ENCODE data around the gene THOP1. TPM values are rescaled to one million over a fixed set of nuclear protein-coding genes. Genes with fewer than 3 reads are reported as not detected.
A peak's percentile ranks its signal among the peaks of the same experiment; 100 is the strongest.

Gene THOP1
- total RNA-seq, 1 experiment from 2014 or later, result 299 TPM

DNA sequence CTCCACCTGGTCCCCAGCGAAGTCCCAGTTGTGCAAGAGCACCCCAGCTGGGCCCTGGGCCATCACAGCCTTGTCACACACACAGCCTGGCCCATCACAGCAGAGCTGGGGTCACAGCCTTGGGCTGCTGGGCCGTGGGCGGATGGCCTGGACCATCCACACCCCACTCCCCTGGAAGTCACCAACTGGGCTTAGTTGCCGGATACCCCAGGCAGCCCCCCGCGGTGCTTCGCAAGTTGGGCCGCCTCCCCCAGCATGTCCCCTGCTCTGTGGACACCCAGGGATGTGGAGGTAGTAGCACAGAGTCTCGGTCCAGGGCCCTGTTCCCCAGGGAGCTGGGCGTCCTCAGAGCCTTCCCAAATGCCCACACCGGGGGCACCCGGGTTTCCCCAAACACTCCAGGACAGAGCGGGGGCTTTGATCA lies 29.9 kb downstream of the THOP1 start:
- no peak for DNase-seq (ENCODE audit: low read depth)

DNA sequence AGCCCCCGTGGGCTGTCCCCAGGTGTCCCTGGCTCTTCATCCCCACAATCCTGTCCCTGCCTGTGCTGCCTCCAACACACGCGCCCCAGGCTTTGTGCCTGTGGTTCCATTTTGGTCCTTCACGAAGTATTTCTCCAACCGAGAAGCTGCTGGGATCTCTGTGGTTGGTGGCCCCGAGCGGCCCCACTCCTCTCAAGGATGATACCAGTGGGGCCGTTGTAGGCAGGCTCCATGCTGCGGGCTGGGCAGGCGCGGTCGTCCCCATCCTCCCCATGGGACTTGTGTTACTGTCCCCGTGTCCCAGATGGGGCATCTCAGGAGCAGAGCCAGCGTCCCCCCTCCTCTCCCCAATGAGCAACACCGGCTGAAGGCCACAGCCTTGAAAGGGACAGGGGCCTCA lies 30.6 kb downstream of the THOP1 start:
- DNase-seq (ENCODE audit: low read depth), result no peak

DNA sequence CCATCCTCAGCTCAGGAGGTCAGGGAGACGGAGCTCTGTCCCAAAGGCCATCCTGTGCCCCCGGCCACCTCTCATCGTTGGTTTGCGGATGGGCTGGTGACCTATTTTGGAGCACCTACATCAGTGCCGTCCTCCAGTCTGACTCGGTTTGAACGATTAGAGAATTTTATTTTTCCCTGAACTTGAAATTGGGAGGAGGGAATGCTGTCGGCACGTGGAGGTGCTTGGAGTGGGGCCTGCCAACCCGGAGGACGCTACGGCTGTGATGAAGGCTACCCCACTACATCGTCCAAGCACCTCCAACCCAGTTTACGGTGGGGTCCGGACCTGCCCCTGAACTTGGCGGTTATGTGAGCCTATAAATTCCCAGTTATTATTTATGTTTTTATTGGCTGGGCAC lies 31.3 kb downstream of the THOP1 start:
- no peak for DNase-seq (ENCODE audit: low read depth)

DNA sequence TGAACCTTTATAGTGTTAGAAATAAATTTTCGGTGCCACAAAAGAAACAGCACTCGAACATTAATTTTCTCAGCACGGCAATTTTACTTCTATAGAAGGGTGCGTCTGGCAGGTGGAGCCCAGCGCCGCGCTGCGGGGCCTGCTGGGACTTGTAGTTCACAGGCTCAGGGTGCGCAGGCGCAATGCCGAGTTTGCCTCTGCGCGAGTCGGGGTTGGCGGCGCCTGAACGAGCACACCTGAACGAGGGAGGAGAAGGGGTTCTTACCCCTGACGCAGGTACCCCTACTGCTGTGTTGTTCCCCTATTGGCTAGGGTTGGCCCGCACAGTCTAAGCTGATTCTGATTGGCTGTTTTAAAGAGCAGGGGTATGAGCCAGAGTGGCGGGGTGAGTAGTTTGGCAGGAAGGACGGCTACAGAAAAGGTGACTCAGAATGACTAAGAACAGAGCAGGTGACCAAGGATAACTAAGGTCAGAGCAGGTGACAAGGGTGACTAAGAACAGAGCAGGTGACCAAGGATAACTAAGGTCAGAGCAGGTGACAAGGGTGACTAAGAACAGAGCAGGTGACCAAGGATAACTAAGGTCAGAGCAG lies 32.0 kb downstream of the THOP1 start:
- peak; percentile 37 for DNase-seq (ENCODE audit: low read depth)

DNA sequence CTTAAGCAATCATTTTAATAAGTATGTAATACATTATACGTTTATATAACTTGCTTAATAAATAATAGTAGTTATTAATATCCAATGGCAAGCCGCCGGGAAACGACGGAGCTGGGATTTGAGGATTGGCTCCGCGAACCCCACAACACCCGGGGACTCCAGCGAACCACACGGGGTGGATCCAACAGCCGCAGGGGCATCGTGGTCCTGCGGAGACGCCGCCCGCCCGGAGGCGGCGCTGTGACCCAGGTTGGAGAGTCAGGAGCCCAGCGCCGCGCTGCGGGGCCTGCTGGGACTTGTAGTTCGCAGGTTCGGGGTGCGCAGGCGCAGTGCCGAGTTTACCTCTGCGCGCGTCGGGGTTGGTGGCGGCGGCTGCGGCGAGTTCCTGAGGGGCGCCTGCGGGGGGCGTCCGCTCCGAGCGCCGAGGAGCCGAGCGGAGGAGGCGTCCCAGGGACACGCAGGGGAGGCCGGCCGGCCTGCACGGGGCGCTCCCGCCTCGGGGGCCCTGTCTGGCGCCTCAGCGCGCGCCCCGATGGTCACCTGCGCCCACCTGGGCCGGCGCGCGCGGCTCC lies 34.3 kb downstream of the THOP1 start, which contains the start of gene ZNF554:
Gene ZNF554 (plus strand): TSS at position 329 of the 572 bp plus-strand sequence. CDS start 204 bp downstream, at position 533.
- peak; percentile 91 for DNase-seq (ENCODE audit: low read depth)

DNA sequence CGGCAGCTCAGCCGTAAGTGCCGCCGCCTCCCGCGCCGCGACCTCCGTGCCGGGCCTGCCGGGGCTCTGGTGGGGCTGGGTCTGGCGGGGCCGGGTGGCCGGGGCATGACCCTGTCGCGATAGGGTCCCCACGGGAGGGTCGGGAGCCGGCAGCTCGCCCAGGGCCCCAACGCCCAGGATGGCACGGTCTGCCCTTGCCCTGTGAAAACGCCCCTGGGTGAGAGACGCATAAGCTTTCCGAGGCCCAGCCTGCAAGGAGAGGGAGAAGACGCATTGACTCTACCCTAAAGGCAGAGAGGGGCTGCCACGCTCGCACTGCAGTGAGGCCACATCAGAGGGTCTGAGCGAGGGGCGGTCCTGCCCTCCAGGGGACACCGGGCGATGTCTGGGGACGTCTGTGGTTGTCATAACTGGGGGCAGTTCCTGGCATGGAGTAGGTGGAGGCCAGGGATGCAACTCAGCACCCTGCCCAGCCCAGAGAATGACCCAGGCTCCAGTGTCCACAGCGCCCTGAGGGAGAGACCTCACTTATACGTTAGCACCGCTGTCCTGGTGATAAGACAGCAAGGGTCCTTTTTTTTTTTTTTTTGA lies 34.9 kb downstream of the THOP1 start:
- no peak for DNase-seq (ENCODE audit: low read depth)

DNA sequence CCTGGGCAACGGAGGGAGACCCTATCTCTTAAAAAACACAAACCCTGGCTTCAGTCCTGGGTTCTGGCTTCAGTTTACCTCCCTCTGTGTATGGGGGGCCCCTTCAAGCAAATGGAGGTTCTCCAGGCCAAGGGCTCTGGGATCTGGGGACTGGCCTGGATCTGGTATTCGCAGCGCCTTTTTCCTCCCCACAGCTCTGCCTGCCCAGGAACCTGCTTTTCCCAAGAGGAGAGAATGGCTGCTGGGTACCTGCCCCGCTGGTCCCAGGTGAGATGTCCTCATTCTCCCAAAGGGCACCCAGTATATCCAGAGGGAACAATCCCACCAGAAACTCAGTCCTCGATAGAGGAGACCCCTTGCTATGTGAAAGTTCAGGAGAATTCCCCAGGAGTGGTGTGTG lies 37.5 kb downstream of the THOP1 start:
- DNase-seq (ENCODE audit: low read depth), result no peak

DNA sequence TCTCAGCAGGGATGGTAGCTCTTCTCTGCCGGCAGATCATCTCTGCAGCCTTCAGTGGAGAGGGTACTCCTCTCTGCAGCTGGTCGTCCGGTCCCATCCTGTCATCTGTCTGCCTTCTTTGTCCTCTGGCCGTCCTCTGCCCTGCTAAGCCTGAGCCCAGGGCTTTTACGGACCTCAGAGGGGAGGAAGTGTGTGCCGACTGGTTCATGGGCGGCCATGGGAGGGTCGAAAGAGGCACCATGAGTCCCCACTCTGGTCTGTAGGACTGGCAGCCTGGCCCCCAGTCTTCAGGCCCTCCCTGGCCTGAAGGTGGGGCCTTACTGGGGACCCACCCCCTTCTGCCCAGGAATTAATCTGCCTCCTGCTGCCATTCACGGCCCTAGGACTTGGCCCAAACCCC lies 38.3 kb downstream of the THOP1 start:
- DNase-seq (ENCODE audit: low read depth), result no peak

DNA sequence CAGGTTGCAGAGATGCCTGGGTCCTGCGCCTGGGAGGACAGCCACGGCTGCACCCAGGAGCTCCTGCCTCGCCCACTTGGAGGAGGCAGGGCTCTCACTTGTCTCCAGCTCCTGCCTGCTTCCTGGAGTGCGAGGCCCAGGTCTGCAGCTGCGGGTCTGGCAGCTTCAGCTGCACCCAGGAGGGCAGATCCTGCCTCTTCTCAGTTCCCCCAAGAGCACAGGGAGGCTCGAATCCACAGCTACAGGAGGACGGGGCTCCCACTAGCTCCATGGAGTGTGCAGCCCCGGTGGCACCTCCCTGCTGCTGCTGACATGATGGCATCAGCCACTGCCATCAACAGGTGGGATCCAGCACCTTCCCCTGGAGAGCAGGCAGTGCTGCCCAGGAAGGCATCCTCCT lies 38.8 kb downstream of the THOP1 start:
- no peak for DNase-seq (ENCODE audit: low read depth)

DNA sequence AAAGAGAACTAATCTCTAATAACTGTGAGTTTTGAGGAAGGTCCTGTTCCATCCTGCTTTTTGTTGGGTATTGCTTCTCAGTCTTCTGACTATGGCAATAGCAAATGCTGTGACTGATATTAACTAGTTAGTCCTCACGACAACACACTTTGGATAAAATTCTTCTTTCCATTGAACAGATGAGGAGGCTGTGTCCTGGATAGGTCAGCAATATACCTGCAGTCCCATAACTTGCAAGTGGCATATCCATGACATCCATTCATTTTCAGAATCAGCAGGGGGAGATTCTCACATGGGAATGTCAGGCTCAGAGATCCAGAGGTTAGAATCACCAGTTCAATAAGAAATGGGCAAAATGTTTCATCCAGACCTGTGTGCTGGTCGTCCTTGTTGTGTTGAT lies 41.7 kb downstream of the THOP1 start:
- DNase-seq (ENCODE audit: low read depth), result no peak

DNA sequence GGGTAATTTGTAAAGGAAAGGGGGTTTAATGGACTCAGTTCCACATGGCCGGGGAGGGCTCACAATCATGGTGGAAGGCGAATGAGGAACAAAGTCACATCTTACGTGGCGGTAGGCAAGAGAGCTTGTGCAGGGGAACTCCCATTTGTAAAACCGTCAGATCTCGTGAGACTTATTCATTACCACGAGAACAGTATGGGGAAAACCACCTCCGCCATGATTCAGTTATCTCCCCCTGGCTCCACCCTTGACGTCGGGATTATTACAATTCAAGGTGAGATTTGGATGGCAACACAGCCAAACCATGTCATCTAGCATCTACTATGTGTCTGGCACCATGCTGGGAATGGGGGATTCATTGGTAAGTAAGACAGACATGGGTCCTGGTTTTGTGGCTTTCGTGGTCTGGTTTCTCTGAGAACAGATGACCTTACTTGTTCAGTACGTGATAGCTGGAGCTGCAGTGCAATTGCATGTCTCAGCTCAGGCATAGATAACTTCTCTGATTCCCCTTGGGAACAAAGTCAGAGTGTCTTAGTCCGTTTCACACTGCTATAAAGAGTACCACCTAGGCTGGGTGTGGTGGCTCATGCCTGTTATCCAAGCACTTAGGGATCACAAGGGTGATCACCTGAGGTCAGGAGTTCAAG lies 42.7 kb downstream of the THOP1 start:
- no peak for DNase-seq (ENCODE audit: low read depth)

DNA sequence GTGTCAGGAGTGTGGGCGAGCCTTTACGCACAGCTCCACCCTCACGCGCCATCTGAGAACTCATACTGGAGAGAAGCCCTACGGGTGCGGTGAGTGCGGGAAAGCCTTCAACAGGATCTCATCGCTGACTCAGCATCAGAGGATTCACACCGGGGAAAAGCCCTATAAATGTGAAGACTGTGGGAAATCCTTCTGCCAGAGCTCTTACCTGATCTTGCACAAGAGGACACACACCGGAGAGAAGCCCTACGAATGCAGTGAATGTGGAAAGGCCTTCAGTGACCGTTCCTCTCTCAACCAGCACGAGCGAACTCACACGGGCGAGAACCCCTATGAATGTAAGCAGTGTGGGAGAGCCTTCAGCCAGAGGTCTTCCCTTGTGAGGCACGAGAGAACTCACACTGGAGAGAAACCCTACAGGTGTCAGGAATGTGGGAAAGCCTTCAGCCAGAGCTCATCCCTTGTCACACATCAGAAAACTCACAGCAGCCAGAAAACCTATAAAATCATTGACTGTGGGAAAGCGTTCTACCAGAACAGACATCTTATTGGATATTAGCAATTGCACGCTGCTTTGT lies 49.1 kb downstream of the THOP1 start:
- no peak for DNase-seq (ENCODE audit: low read depth)

DNA sequence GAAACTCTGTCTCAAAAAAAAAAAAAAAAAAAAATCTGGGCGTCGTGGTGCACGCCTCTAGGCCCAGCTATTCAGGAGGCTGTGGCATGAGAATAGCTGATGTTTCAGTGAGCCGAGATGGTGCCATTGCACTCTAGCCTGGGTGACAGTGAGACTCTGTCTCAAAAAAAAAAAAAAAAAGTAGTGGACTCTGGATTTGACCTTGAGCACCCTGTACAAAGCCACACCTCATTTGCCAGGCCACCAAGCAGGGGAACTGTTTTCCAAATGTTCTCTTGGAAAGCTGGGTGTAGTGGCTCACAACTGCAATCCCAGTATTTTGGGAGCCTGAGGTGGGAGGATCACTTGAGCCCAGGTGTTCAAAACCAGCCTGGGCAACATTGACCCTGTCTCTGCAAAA lies 52.1 kb downstream of the THOP1 start:
- no peak for DNase-seq (ENCODE audit: low read depth)

DNA sequence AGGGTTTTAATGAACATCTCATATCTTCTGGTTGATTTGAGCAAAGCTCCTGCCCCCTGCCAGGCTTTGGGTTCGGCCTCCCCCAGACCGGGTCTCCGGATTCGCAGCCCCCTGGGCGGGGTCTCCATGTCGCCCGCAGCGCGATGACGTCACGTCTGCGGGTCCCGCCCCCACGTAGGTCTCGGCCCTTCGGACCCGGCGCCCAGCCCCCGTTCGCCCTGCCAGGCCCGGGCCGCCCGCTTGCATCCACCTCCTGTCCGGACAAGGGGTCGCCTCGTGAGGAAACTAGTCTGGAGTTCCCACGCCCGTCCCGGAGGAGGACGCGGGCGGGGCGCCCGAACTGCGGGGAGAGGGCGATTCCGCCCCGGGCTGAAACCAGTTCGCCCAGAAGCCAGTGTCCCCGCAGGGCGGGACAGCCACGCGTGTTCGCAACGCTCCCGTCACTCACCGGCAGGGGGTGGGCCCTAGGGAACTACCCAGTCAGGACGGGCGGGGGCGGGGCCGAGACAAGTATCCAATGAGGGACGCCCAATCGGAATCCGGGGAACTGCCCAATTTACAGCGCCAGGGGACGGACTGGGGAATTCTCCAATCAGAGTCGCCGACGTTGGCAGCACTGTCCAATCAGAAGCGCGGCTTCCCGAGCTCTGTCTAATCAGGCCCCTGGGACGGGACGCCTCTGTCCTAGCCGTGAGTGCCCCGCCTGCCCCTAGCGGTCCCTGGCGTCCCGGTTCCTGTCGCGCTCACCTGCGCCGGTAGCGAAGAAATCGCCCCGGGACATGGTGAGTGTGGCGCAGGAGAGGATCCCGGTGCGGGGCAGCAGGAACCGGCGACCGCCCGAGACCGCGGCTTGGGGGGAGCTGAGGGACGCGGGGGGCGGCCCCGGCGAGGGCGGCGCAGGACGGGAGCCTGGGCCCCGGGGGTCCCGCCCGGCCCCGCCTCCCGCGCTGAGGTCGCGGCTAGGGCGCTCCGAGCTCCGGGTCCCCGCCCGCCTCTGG lies 55.8 kb downstream of the THOP1 start, which contains the start of gene ZNF555:
Gene ZNF555 (plus strand): TSS at position 682 of the 998 bp plus-strand sequence. CDS start 98 bp downstream, at position 780.
- peak; percentile 48 for DNase-seq (ENCODE audit: low read depth)

DNA sequence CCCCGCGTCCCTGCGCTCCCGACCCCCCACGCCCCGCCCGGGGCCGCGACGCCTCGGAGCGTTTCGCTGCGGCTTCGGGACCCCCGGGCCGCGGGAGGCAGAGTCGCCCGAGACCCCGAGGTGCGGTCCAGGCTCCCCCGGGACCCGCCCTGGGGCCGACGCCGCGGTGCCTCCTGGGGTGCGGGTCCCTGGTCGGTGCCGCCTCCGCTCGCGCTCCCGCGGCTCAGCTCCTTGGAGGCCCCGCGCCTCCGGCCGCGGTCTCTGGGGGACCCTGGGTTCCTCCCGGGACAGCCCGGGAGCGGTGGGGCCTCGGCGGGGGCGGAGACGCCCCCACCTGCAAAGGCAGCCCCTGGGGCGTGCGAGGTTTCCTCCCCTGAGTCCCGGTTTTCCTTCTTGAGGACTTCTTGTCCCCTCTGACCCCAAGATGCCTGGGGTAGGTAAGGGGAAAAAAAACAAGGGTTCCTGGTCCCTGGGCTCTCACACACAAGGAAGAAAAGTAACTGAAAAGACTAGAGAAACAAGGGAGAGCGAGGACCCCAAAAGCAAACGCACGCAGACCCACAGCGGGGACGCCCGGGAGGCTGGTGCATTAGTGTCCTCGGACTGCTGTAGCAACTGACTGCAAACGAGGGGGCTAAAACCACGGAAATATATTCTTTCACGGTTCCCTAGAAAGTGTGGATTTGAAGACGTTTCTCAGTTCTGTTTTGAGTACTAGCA lies 56.7 kb downstream of the THOP1 start:
- DNase-seq (ENCODE audit: low read depth), result no peak

DNA sequence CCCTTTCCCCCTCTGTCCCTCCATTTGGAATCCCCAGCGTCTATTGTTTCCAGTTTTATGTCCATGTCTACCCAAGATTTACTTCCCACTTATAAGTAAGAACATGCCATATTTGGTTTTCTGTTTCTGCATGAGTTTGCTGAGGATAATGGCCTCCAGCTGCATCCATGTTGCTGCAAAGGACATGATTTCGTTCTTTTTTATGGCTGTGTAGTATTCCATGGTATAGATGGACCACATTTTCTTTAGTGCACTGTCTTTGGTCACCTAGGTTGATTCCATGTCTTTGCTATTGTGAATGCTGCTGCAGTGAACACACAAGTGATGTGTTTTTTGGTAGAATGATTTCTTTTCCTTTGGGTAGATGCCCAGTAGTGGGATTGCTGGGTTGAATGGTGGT lies 59.8 kb downstream of the THOP1 start:
- no peak for DNase-seq (ENCODE audit: low read depth)

DNA sequence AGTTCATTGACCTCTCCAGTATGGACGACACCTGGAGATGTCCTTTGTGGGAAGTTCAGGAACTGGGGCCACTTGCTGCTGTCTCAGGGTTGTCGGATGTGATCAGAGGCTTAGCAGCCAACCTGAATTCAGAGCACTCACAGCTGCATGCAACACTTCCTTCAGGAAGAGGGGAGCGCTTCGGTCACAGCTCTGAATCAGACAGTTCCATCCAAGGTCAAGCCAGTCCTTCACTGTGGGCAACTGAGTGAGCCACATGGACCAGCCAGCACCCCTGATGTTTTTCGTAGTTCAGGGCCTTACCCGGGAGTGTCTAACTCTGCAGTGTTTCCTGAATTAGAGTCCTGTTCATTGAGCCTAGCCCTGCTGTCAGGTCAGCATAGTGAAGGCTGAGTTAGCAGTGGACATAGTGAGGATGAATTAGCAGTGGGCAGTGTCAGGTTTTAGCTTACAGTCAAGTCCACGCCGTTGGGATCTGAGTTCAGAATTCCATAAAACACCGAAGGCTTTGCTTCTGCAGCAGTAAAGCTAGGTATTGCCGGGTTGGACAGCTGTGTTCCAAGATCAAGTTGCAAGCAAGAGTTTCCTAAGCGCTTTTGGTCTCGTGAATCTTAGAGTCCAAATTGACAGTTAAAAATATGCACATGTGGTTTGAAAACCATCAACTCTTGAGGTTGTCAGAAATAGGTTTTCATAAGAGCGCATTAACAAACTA lies 61.0 kb downstream of the THOP1 start:
- DNase-seq (ENCODE audit: low read depth), result no peak

DNA sequence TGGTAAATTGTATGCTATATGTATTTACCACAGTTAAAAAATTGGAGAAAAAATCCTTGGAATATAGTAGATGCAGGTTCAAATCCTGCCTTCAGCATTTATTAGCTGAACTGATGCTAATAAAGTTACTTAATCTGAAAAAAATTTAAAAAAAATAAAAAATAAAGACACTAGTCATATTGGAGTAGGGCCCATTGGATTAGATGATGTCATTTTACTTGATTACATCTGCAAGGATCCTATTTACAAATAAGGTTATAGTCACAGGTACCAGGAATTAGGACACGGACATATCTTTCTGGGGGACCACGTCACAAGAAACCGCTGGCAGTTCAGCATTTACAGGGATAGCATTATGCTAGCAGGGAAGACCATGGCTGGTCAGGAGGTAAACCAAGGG lies 62.2 kb downstream of the THOP1 start:
- DNase-seq (ENCODE audit: low read depth), result no peak

DNA sequence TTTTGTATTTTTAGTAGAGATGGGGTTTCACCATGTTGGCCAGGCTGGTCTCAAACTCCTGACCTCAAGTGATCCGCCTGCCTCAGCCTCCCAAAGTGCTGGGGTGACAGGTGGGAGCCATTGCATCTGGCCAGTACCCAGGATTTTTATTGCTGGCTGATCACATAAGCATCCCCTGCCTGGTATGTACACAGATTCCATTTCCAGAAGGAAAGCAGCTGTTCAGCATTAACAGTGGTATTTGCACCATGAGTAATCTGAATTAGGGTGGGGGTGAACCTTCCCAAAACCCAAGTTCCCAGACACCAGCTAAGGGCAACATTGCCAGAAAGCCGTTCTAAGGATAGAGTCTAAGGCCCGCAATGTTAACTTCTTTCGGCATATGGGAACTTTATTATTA lies 63.3 kb downstream of the THOP1 start:
- DNase-seq (ENCODE audit: low read depth), result no peak
